Osteocyte (in vitro differentiated cells): ENCODE results near the gene C19orf53. TPM values are rescaled to one million over a fixed set of nuclear protein-coding genes. Genes with fewer than 3 reads are reported as not detected.

Experiments used
- DNase-seq: peaks from one replicate; pipeline ENCODE4 v3.0.0; 2021; ENCODE audit warnings: mixed read lengths; ENCODE audit not compliant: unreplicated experiment; ENCODE audit errors: extremely low spot score
- H3K27ac Mint-ChIP-seq: one replicate; pipeline ENCODE4 v1.8.0; 2021; ENCODE audit warnings: mild to moderate bottlenecking, mixed read lengths; ENCODE audit not compliant: unreplicated experiment
- H3K27me3 Mint-ChIP-seq: one replicate; pipeline ENCODE4 v1.8.0; 2021; ENCODE audit warnings: mixed read lengths; ENCODE audit not compliant: unreplicated experiment
- H3K36me3 Mint-ChIP-seq: one replicate; pipeline ENCODE4 v1.8.0; 2021; ENCODE audit warnings: mixed read lengths; ENCODE audit not compliant: unreplicated experiment
- H3K4me1 Mint-ChIP-seq: one replicate; pipeline ENCODE4 v1.8.0; 2021; ENCODE audit warnings: mixed read lengths; ENCODE audit not compliant: unreplicated experiment
- H3K4me3 Mint-ChIP-seq: one replicate; pipeline ENCODE4 v1.8.0; 2021; ENCODE audit warnings: mild to moderate bottlenecking, moderate library complexity, mixed read lengths; ENCODE audit not compliant: unreplicated experiment
- H3K9me3 Mint-ChIP-seq: one replicate; pipeline ENCODE4 v1.8.0; 2021; ENCODE audit warnings: mixed read lengths; ENCODE audit not compliant: unreplicated experiment
- total RNA-seq: library from RNA; stranded (reverse); gene quantifications from 2 replicates; pipeline ENCODE4 v1.2.1, GENCODE V29; 2021
- TF ChIP-seq, protein P1 (sequence below): fragments of 200-600 bp; sonication (generic); IDR thresholded peaks from 2 replicates; pipeline ENCODE4 v1.5.0; 2021; ENCODE audit warnings: antibody characterized with exemption, mild to moderate bottlenecking, moderate library complexity

The C19orf53 gene
- total RNA-seq, 1 donor from 2014 or later = 86.6 TPM

DNA sequence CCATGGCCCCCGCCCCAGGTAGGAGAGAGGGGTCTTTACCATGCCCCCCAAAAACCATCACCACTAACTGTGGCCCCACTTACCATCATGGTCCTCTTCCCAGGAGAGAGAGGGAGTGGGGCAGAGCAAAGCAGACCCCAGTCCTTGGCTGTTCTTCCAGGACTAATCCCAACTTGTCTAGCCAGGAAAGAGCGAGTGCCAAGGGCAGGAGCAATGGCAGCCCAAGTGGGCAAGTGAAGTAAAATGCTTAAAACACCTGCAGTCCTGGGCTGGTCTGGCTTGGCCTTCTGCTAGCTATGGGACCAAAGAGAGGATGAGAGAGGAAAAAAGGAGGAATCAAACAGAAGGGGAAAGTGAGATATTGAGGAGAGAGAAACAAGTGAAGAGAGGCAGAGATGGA, 38.9 kb downstream of the C19orf53 start:
- Mint-ChIP-seq H3K4me3 (no peak overlapping the region), H3K27me3 (no peaks in the 10 kb centered on the region), H3K36me3 (peaks cover 15% of the 10 kb centered on the region), H3K27ac (no peak overlapping the region), H3K4me1 (no peaks in the 10 kb centered on the region), H3K9me3 (no peaks in the 10 kb centered on the region)
- no peak for DNase-seq
- TF ChIP-seq, protein P1, sequence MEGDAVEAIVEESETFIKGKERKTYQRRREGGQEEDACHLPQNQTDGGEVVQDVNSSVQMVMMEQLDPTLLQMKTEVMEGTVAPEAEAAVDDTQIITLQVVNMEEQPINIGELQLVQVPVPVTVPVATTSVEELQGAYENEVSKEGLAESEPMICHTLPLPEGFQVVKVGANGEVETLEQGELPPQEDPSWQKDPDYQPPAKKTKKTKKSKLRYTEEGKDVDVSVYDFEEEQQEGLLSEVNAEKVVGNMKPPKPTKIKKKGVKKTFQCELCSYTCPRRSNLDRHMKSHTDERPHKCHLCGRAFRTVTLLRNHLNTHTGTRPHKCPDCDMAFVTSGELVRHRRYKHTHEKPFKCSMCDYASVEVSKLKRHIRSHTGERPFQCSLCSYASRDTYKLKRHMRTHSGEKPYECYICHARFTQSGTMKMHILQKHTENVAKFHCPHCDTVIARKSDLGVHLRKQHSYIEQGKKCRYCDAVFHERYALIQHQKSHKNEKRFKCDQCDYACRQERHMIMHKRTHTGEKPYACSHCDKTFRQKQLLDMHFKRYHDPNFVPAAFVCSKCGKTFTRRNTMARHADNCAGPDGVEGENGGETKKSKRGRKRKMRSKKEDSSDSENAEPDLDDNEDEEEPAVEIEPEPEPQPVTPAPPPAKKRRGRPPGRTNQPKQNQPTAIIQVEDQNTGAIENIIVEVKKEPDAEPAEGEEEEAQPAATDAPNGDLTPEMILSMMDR = no peak

DNA sequence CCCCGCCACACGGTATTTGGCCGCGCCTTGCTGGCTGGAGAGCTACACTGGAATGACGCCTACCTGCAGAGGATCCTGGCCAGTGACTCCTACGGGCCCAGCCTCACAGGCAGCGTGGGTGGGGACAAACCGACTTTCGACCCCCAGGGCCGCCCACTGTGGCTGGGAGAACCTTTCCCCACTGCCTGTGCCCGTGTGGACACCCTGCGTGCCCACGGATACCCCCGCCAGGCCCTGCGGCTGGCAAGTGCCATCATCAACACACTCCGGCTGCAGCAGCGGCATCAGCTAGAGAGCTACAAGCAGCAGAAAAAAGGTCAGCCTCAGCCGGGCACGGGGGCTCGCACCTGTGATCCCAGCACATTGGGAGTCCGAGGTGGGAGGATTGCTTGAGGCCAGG, 40.3 kb downstream of the C19orf53 start:
- H3K27me3 Mint-ChIP-seq = no peaks in the 10 kb centered on the region
- peaks cover 15% of the 10 kb centered on the region for H3K36me3 Mint-ChIP-seq
- no peak overlapping the region for H3K27ac Mint-ChIP-seq
- no peaks in the 10 kb centered on the region for H3K4me1 Mint-ChIP-seq
- H3K4me3 Mint-ChIP-seq = no peak overlapping the region
- no peaks in the 10 kb centered on the region for H3K9me3 Mint-ChIP-seq
- TF ChIP-seq, protein P1 = no peak
- no peak for DNase-seq

DNA sequence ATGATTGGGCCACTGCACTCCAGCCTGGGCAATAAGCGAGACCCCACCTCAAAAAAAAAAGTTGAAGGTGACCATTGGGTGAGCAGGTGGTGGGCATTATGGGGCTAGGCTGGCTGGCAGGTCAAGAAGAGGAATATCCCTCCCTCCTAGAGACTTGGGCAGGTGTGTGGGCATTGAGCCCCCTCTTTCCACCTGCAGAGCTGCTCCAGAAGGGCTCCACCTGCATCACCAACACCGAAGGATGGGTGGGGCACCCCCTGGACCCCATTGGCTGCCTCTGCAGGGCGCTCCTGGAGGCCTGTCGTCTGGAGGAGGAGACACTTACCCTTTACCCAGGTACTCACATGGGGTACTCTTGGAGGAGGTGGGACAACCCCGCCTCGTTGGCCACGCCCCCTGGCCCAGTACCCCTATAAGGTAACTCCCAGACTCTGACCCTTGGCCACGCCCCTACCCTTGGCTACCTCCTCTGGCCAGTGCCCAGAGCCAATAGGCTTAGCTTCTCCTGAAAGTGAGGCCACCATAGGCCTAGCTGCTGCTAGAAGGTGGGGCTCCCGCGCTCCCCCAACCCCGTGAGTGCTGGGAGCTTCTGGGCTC, 42.9 kb downstream of the C19orf53 start:
- H3K9me3 Mint-ChIP-seq = no peaks in the 10 kb centered on the region
- H3K27ac Mint-ChIP-seq = no peak overlapping the region
- no peaks in the 10 kb centered on the region for H3K4me1 Mint-ChIP-seq
- DNase-seq = no peak
- no peaks in the 10 kb centered on the region for H3K27me3 Mint-ChIP-seq
- no peak overlapping the region for H3K4me3 Mint-ChIP-seq
- TF ChIP-seq, protein P1 = no peak
- H3K36me3 Mint-ChIP-seq = peaks cover 18% of the 10 kb centered on the region

DNA sequence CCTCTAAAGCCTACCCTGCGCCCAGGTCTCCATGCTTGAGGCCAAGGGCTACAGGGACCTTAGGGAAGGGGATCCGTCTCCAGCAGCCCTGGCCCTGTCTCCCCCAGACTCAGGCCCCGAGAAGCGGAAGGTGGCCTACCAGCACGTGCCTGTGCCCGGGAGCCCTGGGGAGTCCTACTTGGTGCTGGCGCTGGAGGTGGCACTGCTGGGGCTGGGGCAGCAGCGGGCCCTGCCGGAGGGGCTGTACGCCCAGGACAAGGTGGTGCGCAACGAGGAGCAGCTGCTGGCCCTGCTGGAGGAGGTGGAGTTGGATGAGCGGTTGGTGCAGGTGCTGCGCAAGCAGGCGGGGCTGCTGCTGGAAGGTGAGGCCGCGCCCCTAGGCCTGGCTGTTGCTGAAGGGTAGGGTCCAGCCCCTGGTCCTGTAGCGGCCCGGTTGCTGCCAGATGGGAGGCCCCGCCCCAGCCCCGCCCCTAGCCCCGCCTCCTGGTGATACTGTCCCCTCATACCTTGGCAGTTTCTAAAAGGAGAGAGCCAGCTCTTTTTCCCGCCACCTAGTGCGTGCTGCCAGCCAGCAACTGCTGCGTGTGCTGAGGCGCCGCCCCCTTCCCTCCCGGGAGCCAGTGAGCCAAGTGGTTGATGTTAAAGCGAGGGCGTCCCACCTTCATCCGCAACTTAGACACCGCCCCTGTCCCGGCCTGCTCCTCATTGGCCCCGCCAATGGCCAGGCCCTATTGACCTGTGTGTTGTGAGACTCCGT, 43.5 kb downstream of the C19orf53 start:
- H3K27me3 Mint-ChIP-seq = no peaks in the 10 kb centered on the region
- peaks cover 18% of the 10 kb centered on the region for H3K36me3 Mint-ChIP-seq
- no peaks in the 10 kb centered on the region for H3K9me3 Mint-ChIP-seq
- H3K4me1 Mint-ChIP-seq = peaks cover 3% of the 10 kb centered on the region
- DNase-seq = no peak
- TF ChIP-seq, protein P1 = no peak
- no peak overlapping the region for H3K4me3 Mint-ChIP-seq
- no peak overlapping the region for H3K27ac Mint-ChIP-seq

DNA sequence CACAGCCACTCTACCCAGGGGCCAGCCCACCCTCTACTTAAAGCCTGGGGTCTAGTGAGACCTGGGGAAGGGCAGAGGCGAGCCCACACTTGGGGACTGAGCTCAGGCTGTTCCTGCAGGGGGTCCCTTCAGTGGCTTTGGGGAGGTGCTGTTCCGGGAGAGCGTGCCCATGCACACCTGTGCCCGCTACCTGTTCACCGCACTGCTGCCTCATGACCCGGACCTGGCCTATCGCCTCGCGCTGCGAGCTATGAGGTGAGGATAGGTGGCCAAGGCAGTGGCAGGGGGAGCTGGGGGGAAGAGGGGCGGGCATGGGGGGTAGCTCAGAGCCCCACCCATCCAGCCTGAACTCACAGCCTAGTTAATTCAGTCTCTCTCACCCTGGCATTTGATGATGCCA, 45.0 kb downstream of the C19orf53 start:
- Mint-ChIP-seq H3K36me3 (peaks cover 18% of the 10 kb centered on the region), H3K9me3 (no peaks in the 10 kb centered on the region), H3K4me1 (peaks cover 3% of the 10 kb centered on the region), H3K4me3 (no peak overlapping the region), H3K27me3 (no peaks in the 10 kb centered on the region), H3K27ac (no peak overlapping the region)
- TF ChIP-seq, protein P1 = no peak
- no peak for DNase-seq
